HEK293 (cell line): ENCODE data around the gene ARAP1.

ENCODE experiments used
- CTCF ChIA-PET: fragments of 350-600 bp; formaldehyde crosslinking; extraction: SDS; loops from one replicate; lab custom pipeline; 2021; ENCODE audit warnings: antibody characterized with exemption; lab: Yijun Ruan, JAX
- POLR2A ChIA-PET: fragments of 300-600 bp; formaldehyde crosslinking; extraction: SDS; loops from one replicate; lab custom pipeline; 2020; ENCODE audit warnings: antibody characterized with exemption, inconsistent platforms; lab: Yijun Ruan, JAX
- H3K27ac ChIP-seq: fragments of 200-500 bp; sonication (Bioruptor generic); 2 replicates; pipeline ENCODE4 v1.5.1; 2014; ENCODE audit warnings: low read depth, low read length, control low read depth, inconsistent platforms; ENCODE audit errors: extremely low read depth
- H3K36me3 ChIP-seq, 2 experiments: fragments of 200-500 bp in 1 of 2; sonication (Bioruptor generic) in 1 of 2; 1 replicate in 1 of 2; 2 replicates in 1 of 2; pipeline ENCODE4 v1.5.1; 2014 to 2017; ENCODE audit warnings: inconsistent platforms in 2 of 2, low read length in 2 of 2; ENCODE audit not compliant: control insufficient read depth in 2 of 2, insufficient read depth in 1 of 2
- H3K4me1 ChIP-seq: fragments of 200-500 bp; sonication (Bioruptor generic); 2 replicates; pipeline ENCODE4 v1.5.1; 2014; ENCODE audit warnings: mild to moderate bottlenecking, low read length, inconsistent platforms; ENCODE audit not compliant: control insufficient read depth, insufficient read depth
- H3K4me3 ChIP-seq: 2 replicates; pipeline ENCODE4 v1.5.1; 2011; ENCODE audit warnings: low read depth, mild to moderate bottlenecking, control low read depth, low read length, moderate library complexity
- H3K9me3 ChIP-seq: fragments of 200-500 bp; sonication (Bioruptor generic); 2 replicates; pipeline ENCODE4 v1.5.1; 2014; ENCODE audit warnings: low read depth, low read length, inconsistent platforms; ENCODE audit not compliant: control insufficient read depth, insufficient read depth
- GLI2 ChIP-seq: fragments of 450-650 bp; formaldehyde crosslinking; IDR thresholded peaks from 2 replicates; pipeline ENCODE4; 2017; ENCODE audit warnings: missing biosample characterization, missing genetic modification characterization, low read depth, borderline replicate concordance
- KLF10 ChIP-seq: fragments of 450-650 bp; IDR thresholded peaks from 2 replicates; pipeline ENCODE4 v1.5.1; 2018; ENCODE audit warnings: missing biosample characterization, mild to moderate bottlenecking, missing genetic modification characterization
- KLF9 ChIP-seq: fragments of 450-650 bp; formaldehyde crosslinking; IDR thresholded peaks from 2 replicates; pipeline ENCODE4 v1.5.1; 2016; ENCODE audit warnings: missing biosample characterization, missing genetic modification characterization, low read depth
- OSR2 ChIP-seq: fragments of 450-650 bp; formaldehyde crosslinking; IDR thresholded peaks from 2 replicates; pipeline ENCODE4 v1.5.1; 2016; ENCODE audit warnings: missing biosample characterization, missing genetic modification characterization
- SP2 ChIP-seq: fragments of 450-650 bp; formaldehyde crosslinking; IDR thresholded peaks from 2 replicates; pipeline ENCODE4 v1.5.1; 2016; ENCODE audit warnings: missing biosample characterization, missing genetic modification characterization
- TRIM28 ChIP-seq: IDR thresholded peaks from 2 replicates; pipeline ENCODE4 v1.6.1; 2011; ENCODE audit warnings: low read length, control low read depth, borderline replicate concordance
- ZBTB7A ChIP-seq: fragments of 450-650 bp; formaldehyde crosslinking; IDR thresholded peaks from 2 replicates; pipeline ENCODE4 v1.5.1; 2016; ENCODE audit warnings: low read depth, missing biosample characterization, missing genetic modification characterization
- ZNF114 ChIP-seq: fragments of 450-650 bp; formaldehyde crosslinking; IDR thresholded peaks from 2 replicates; pipeline ENCODE4 v1.5.0; 2017; ENCODE audit warnings: missing biosample characterization, missing genetic modification characterization
- ZNF211 ChIP-seq: fragments of 450-650 bp; formaldehyde crosslinking; IDR thresholded peaks from 2 replicates; pipeline ENCODE4 v1.5.1; 2016; ENCODE audit warnings: low read depth, missing biosample characterization, missing genetic modification characterization
- ZNF341 ChIP-seq: fragments of 450-650 bp; formaldehyde crosslinking; IDR thresholded peaks from 2 replicates; pipeline ENCODE4; 2016; ENCODE audit warnings: low read depth, missing biosample characterization, missing genetic modification characterization
- ZNF366 ChIP-seq: fragments of 450-650 bp; formaldehyde crosslinking; conservative IDR thresholded peaks from 2 replicates; pipeline ENCODE4 v1.5.1; 2016; ENCODE audit warnings: missing biosample characterization, missing genetic modification characterization
- ZNF398 ChIP-seq: fragments of 450-650 bp; formaldehyde crosslinking; IDR thresholded peaks from 2 replicates; pipeline ENCODE4 v1.5.1; 2017; ENCODE audit warnings: missing biosample characterization, missing genetic modification characterization
- ZNF404 ChIP-seq: fragments of 450-650 bp; formaldehyde crosslinking; IDR thresholded peaks from 2 replicates; pipeline ENCODE4 v1.5.1; 2017; ENCODE audit warnings: missing biosample characterization, missing genetic modification characterization
- ZNF558 ChIP-seq: fragments of 450-650 bp; formaldehyde crosslinking; IDR thresholded peaks from 2 replicates; pipeline ENCODE4 v1.5.1; 2016; ENCODE audit warnings: missing biosample characterization, missing genetic modification characterization
- ZNF560 ChIP-seq: fragments of 450-650 bp; formaldehyde crosslinking; IDR thresholded peaks from 2 replicates; pipeline ENCODE4 v1.5.1; 2017; ENCODE audit warnings: missing biosample characterization, missing genetic modification characterization, borderline replicate concordance
- ZNF600 ChIP-seq: fragments of 450-650 bp; formaldehyde crosslinking; IDR thresholded peaks from 2 replicates; pipeline ENCODE4 v1.5.1; 2016; ENCODE audit warnings: missing biosample characterization, missing genetic modification characterization
- ZNF768 ChIP-seq: fragments of 450-650 bp; formaldehyde crosslinking; IDR thresholded peaks from 2 replicates; pipeline ENCODE4 v1.5.1; 2018; ENCODE audit warnings: missing biosample characterization, mild to moderate bottlenecking, missing genetic modification characterization
- ZNF792 ChIP-seq: fragments of 450-650 bp; formaldehyde crosslinking; IDR thresholded peaks from 2 replicates; pipeline ENCODE4 v1.5.1; 2016; ENCODE audit warnings: missing biosample characterization, missing genetic modification characterization
- ZSCAN30 ChIP-seq: fragments of 450-650 bp; IDR thresholded peaks from 2 replicates; pipeline ENCODE4 v1.5.1; 2018; ENCODE audit warnings: missing biosample characterization, mild to moderate bottlenecking, missing genetic modification characterization, moderate library complexity
- ZSCAN5A ChIP-seq: fragments of 450-650 bp; formaldehyde crosslinking; IDR thresholded peaks from 2 replicates; pipeline ENCODE4 v1.5.1; 2016; ENCODE audit warnings: missing biosample characterization, missing genetic modification characterization
- ZXDB ChIP-seq: fragments of 450-650 bp; formaldehyde crosslinking; IDR thresholded peaks from 2 replicates; pipeline ENCODE4 v1.5.1; 2016; ENCODE audit warnings: missing biosample characterization, missing genetic modification characterization

ARAP1 gene

GRCh38 chr11:72751116-72752087 is 806 bp downstream of the ARAP1 start:
- ChIA-PET CTCF (interaction anchor here (0.9 kb wide), 1 partner anchor 26 kb away, joined by 4 read pairs; no protein-coding TSS in a partner anchor), POLR2A (interaction anchor here (0.6 kb wide), 1 partner anchor 20 kb away, joined by 3 read pairs; no protein-coding TSS in a partner anchor)
- Histone ChIP-seq H3K9me3 (no peaks in the 10 kb centered on the region), H3K4me1 (no peaks in the 10 kb centered on the region), H3K36me3 (peaks cover 0 to 16% of the 10 kb centered on the region in 2 experiments; a peak in 1 of 3 replicates), H3K4me3 (peak overlapping the region; percentile 65), H3K27ac (peak overlapping the region; percentile 27; the same call in 1 of the 2 replicates)
- TF ChIP-seq KLF9 (0 out of 2 replicates have a peak, but pooled peaks have one; percentile 23), SP2 (peak; percentile 19; the same call in 1 of the 2 replicates), ZNF211 (tag by site-specific recombination) (no peak), ZNF398 (tag by site-specific recombination) (peak; percentile 44; the same call in 1 of the 2 replicates)
- TF ChIP-seq, all 188 proteins: peak for 3

GRCh38 chr11:72750556-72751115 is 1.6 kb downstream of the ARAP1 start:
- Histone ChIP-seq H3K4me3 (no peak overlapping the region), H3K9me3 (no peaks in the 10 kb centered on the region), H3K4me1 (no peaks in the 10 kb centered on the region), H3K27ac (no peak overlapping the region), H3K36me3 (peaks cover 0 to 8% of the 10 kb centered on the region in 2 experiments; a peak in 1 of 3 replicates)
- POLR2A ChIA-PET = interaction anchor here (0.6 kb wide), 1 partner anchor 21 kb away, joined by 3 read pairs; no protein-coding TSS in a partner anchor
- no peak for TF ChIP-seq ZNF366 (tag by site-specific recombination)
- CTCF ChIA-PET = interaction anchor here (0.9 kb wide), 1 partner anchor 26 kb away, joined by 4 read pairs; no protein-coding TSS in a partner anchor

GRCh38 chr11:72750086-72750485 is 2.1 kb downstream of the ARAP1 start:
- CTCF ChIA-PET = interaction anchor here (0.9 kb wide), 1 partner anchor 25 kb away, joined by 4 read pairs; no protein-coding TSS in a partner anchor
- Histone ChIP-seq H3K4me3 (no peak overlapping the region), H3K9me3 (no peaks in the 10 kb centered on the region), H3K4me1 (no peaks in the 10 kb centered on the region), H3K36me3 (peaks cover 0 to 8% of the 10 kb centered on the region in 2 experiments; a peak in 1 of 3 replicates), H3K27ac (no peak overlapping the region)
- no peak for TF ChIP-seq ZXDB (tag by site-specific recombination)
- no peak for TF ChIP-seq ZBTB7A (tag by site-specific recombination)
- no peak for TF ChIP-seq TRIM28
- no peak for TF ChIP-seq ZNF341 (tag by site-specific recombination)
- POLR2A ChIA-PET = no interaction called here

- no peak overlapping the region for H3K4me3 ChIP-seq
- H3K9me3 ChIP-seq = no peaks in the 10 kb centered on the region
- ChIA-PET CTCF (interaction anchor here (0.9 kb wide), 1 partner anchor 22 kb away, joined by 4 read pairs; no protein-coding TSS in a partner anchor), POLR2A (interaction anchor here (1.1 kb wide), 1 partner anchor 11 kb away, joined by 4 read pairs; no protein-coding TSS in a partner anchor)
- peaks cover 0 to 3% of the 10 kb centered on the region in 2 experiments; a peak in 1 of 3 replicates for H3K36me3 ChIP-seq
- no peak overlapping the region for H3K27ac ChIP-seq
- no peaks in the 10 kb centered on the region for H3K4me1 ChIP-seq
- TF ChIP-seq ZSCAN5A (tag by site-specific recombination) = no peak
- no peak for TF ChIP-seq ZNF560 (tag by site-specific recombination)
- no peak for TF ChIP-seq ZNF792
- TF ChIP-seq ZNF114 (tag by site-specific recombination) = no peak
- no peak for TF ChIP-seq ZNF404 (tag by site-specific recombination)
- TF ChIP-seq GLI2 = no peak
- no peak for TF ChIP-seq ZSCAN30 (tag by site-specific recombination)
- no peak for TF ChIP-seq ZNF768
- TF ChIP-seq ZNF558 (tag by site-specific recombination) = no peak
- no peak for TF ChIP-seq KLF10 (tag by site-specific recombination)
- TF ChIP-seq ZNF600 (tag by site-specific recombination) = no peak
- TF ChIP-seq OSR2 (tag by site-specific recombination) = no peak
Observed at GRCh38 chr11:72747289-72747855, 4.8 kb downstream of the ARAP1 start.
